Fibroblast of mammary gland (primary cell): Measurements from ENCODE around the gene TBC1D1.

Experiments used
- DNase-seq: peaks from one replicate; pipeline ENCODE4 v3.0.0-alpha.2; 2010; ENCODE audit warnings: low read depth
- H3K4me3 ChIP-seq: 2 replicates; pipeline ENCODE4 v1.5.1; 2011; ENCODE audit warnings: low read depth, mild to moderate bottlenecking, low read length, moderate library complexity; ENCODE audit not compliant: control insufficient read depth
- CTCF ChIP-seq: conservative IDR thresholded peaks from 2 replicates; pipeline ENCODE4 v1.5.1; 2011; ENCODE audit warnings: low read depth, low read length, inconsistent platforms; ENCODE audit not compliant: control insufficient read depth, insufficient read depth

The TBC1D1 gene

GRCh38 chr4:37995981-37996775, 105.3 kb downstream of the TBC1D1 start:
- no peak for DNase-seq
- H3K4me3 ChIP-seq: no peak overlapping the region
- TF ChIP-seq CTCF: no peak

GRCh38 chr4:37998226-37998625, 107.3 kb downstream of the TBC1D1 start:
- DNase-seq: no peak
- no peak overlapping the region for H3K4me3 ChIP-seq
- no peak for TF ChIP-seq CTCF

DNA sequence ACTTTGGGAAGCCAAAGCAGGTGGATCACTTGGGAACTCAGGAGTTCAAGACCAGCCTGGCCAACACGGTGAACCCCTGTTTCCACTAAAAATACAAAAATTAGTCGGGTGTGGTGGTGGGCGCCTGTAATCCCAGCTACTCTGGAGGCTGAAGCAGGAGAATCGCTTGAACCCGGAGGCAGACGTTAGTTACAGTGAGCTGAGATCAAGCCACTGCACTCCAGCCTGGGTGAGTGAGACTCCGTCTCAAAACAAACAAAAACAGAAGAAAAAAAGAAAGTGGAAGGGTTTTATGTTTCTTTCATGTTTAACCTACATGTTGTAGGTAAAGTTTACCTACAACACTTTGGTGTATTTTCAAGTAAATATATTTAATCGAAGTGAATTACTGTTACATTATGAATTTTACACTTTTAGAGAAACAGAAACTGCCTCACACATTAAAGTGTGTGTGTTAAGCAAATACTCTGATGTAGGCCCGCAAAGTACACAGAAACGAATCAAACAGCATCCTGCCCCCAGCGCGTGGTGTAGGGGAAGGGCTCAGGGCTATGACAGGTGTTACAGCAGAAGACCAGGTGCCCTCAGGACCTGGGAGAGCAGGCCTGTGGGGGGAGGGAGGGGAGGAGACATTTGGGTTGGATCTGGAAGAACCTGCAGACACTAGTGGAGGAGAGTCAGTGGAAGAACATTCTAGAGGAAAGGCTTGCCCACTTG, 108.3 kb downstream of the TBC1D1 start:
- TF ChIP-seq CTCF: no peak
- DNase-seq: no peak

DNA sequence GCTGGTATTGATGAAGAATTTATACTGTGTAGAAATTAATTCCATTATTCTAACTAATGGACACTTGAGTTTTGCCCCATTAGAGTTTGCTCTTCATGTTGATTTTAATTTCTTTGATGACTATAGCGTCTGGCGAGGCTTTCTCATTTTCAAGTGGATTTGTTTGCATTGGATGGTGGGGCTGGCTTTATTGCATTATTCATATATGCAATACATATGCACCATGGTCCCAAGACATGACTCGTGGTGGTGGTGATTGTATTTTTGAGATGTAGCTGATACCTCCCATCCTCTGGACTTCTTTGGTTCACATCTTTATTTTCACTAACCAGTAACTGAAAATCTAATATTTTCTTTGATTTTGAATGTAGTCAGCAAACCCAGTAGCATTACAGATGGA, 109.1 kb downstream of the TBC1D1 start:
- H3K4me3 ChIP-seq: no peak overlapping the region
- DNase-seq: no peak
- no peak for TF ChIP-seq CTCF

More for the DNA sequence above, 108.3 kb downstream of the TBC1D1 start:
- no peak overlapping the region for H3K4me3 ChIP-seq

- no peak for TF ChIP-seq CTCF
- no peak for DNase-seq
- H3K4me3 ChIP-seq: no peak overlapping the region
Measured at GRCh38 chr4:38001927-38002326, 111.0 kb downstream of the TBC1D1 start.

DNA sequence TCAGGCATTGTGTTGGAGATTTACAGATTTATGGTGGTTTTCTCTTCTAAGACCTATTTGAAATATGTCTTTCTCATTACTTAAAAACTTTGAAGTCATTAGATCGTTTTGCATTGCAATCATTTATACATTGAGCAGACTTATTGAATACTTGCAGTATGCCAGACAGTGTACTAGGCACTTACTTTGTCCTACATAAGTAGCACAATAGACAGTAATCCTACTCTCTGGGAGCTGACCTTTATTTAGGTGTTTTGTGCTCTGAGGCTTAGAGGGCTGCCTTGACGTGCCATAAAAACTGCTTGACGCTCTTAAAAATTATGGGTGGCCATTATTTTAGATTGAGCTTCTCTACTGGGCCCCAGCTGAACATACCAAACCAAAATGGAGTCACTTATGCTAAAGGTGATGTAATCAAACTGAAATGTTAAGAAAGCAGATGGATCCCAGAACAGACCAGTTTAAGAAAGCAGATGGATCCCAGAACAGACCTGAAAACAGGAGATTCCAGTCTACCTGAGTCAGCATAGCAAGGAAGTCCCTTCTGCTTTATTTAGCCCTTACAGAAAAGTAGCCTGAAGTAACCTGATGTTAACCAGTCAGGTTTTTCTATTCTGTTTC, 111.7 kb downstream of the TBC1D1 start:
- peak; percentile 6 for DNase-seq
- no peak for TF ChIP-seq CTCF
- H3K4me3 ChIP-seq: no peak overlapping the region
